GM18508 (cell line): ENCODE measurements around the gene VNN1.

Source experiments
- ATAC-seq: cut with Tn5 transposase; IDR thresholded peaks from one replicate; pipeline ENCODE4 v1.9.1; 2021; ENCODE audit warnings: moderate number of reproducible peaks; ENCODE audit not compliant: insufficient read depth, unreplicated experiment

The VNN1 gene, protein sequence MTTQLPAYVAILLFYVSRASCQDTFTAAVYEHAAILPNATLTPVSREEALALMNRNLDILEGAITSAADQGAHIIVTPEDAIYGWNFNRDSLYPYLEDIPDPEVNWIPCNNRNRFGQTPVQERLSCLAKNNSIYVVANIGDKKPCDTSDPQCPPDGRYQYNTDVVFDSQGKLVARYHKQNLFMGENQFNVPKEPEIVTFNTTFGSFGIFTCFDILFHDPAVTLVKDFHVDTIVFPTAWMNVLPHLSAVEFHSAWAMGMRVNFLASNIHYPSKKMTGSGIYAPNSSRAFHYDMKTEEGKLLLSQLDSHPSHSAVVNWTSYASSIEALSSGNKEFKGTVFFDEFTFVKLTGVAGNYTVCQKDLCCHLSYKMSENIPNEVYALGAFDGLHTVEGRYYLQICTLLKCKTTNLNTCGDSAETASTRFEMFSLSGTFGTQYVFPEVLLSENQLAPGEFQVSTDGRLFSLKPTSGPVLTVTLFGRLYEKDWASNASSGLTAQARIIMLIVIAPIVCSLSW

DNA sequence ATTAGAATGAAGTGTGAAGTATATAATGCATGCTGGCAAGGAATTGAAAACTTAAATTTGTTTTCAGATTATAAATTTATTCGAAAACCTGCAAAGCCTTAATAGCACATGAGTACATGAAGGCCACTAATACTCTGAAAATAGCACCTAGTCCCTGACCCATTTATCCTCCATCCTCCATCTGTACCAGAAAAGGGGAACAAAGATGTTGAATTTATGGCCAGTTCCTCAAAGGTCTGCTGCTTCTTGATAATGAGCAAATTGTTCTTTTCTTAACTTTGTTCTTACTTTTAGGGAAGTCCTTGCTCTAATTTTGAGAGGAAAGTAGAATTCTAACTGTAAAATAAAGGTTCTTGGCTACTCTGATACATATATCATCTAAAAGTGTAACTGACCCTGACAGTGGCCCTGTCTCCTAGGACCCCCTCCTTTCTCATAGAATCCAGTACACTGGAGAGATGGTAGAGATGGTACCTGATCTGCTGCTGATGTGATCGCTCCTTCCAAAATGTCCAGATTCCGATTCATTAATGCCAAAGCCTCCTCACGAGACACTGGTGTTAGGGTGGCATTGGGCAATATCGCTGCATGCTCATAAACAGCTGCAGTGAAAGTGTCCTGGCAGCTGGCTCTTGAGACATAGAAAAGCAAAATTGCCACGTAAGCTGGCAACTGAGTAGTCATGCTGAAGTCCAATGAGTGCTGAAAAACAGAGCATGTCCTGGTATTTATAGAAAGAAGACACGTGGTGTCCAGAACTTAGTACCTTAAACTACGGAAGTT, at the start of gene VNN1:
Gene VNN1, minus strand, starts transcription at position 704 of the 783 bp plus-strand sequence. Its CDS starts 20 bp downstream, at position 684.
- no peak for ATAC-seq

DNA sequence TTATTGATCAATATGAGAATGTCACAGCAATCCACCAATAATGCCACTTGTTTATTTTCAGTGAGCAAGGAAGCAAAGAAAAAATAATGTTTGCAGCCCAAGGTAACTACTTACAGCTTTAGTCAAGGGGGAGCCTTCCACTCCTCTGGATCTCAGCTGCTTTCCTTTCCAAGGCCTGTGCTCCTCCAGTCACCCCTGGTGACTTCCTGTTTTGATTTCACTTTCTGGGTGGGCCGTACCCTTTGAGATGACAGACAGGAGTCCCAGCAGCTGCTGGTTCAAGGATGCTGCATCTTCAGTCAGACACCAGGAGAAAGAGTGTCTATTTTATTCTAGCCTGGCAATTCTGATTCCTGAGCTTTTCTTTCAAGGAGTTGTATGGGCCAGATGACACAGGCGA, 49.4 kb upstream of the VNN1 start:
- peak; percentile 70 for ATAC-seq

DNA sequence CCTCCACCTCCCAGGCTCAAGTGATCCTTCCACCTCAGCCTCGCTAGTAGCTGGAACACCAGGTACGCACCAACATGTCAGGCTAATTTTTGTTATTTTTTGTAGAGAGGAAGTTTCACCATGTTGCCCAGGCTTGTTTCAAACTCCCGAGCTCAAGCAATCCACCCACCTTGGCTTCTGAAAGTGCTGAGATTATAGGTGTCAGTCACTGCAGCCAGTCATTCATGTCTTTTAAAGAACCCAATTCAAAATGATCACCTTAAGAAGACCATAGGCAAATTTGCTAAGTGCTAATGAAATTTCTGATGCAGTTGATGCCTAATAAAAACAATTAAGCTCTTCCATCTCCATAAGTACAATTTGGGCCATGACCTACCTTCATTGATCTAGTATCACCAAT, 46.4 kb upstream of the VNN1 start:
- no peak for ATAC-seq

DNA sequence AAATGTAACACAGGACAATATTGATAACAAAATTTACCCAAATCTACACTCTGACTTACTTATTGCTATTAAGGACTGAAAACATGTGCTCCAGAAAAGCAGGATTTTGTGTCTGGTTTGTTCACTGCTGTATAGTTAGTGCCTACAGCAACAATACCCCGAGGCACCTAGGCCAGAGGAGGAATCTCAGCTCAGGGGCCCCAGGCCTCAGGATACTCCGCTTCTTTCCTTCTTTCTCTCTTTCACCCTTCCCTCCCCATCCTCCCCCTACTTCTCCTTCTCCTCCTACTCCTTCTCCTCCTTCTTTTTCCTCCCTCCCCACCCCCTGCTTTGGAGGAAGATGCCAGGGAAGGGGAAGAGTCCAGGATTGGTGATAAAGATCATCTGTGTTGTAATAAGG, 44.8 kb upstream of the VNN1 start:
- no peak for ATAC-seq

DNA sequence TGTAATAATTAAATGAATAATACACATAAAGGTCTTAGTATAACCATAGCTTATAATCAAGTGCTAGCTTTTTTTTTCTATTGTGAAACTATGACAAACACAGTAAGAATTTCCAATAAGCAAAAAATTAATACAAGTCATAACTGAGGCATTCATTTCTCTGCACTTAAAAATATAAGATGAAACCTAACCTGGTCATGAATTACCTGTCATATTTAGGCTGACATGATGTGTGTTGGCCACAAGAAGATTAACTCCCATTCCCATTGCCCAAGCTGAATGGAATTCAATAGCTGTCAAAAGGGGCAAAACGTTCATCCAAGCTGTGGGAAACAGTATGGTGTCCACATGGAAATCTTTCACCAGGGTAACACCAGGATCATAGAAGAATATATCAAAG, 38.4 kb upstream of the VNN1 start:
- no peak for ATAC-seq

DNA sequence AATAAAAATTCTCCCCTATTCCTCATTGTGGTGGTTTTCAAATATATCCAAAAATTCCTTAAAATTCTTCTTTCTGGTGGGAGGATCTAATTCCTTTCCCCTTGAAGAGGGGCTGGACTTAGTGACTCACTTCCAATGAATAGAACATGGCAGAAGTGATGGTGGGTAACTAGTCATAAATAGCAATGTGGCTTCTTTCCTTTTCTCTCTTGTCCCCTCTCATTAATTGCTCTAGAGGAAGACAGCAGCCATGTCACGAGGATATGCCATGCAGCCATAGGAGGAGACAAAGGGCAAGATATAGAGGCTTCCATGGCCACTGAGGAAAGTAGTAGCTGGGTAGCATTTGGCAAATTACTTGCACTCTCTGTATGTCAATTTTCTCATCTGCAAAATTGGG, 38.0 kb upstream of the VNN1 start:
- ATAC-seq: no peak

DNA sequence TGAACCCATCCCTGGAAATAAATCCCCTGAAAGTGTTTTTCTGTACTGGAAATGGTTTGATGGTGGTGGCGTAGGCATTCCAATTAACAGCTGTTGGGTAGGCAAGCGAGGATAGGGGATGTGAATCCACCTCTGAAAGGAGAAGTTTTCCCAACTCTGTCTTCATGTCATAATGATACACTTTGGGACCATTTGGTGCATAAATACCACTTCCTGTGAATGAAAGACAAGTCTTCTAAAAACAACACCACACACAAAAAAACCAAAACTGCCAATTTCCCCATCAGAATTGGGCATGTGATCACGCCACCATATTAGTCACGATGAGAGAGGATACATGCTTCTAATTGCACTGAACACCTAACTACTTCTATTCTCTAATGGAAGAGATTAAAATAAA, 37.5 kb upstream of the VNN1 start:
- no peak for ATAC-seq

DNA sequence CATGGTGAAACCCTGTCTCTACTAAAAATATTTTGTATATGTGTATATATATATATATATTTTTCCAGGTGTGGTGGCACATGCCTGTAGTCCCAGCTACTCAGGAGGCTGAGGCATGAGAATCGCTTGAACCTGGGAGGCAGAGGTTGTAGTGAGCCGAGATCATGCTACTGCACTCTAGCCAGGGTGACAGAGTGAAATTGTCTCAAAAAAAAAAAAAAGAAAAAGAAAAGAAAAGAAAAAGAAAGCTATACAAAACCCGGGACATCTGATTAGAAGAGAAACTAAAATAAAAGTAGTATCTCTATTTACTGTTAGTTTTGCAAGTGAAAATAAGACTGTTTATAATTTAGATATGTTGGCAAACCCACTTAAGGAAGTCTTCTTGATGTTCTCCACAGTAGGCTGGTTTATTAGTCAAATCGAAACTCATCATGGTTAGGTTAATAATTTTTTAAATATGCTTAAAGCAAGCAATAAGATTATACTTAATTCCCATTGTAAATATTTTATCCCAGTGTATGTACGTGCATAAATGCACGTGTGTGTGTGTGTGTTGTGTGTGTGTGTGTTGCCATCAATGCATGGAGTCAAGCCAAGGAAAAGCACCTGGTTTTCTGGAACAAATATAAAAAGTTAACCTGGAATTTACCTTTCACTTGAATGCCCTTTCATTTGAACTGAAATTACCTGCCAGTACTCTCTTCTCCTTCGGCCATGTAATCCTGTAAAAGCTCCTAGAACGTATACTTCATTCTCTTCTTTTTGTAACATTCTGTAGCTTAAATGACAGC, 36.8 kb upstream of the VNN1 start:
- ATAC-seq: peak; percentile 83

DNA sequence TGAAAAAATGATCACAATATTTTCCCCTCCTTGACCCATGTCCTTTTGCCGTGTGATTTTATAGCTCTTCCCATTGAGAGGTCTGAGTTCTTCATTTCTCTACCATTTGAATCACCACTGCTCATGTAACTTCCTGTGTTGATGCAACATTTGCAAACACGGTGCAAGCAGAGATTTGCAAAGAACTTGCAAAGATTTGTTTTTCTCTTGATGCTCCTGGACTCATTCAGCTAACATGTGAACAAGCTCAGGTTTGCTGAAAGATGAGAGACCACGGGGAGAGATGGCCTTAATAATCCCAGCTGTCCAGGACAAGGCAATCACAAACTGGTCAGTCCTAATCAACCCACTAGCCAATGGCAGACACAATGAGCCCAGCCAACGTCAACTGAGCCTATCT, 35.3 kb upstream of the VNN1 start:
- ATAC-seq: no peak

DNA sequence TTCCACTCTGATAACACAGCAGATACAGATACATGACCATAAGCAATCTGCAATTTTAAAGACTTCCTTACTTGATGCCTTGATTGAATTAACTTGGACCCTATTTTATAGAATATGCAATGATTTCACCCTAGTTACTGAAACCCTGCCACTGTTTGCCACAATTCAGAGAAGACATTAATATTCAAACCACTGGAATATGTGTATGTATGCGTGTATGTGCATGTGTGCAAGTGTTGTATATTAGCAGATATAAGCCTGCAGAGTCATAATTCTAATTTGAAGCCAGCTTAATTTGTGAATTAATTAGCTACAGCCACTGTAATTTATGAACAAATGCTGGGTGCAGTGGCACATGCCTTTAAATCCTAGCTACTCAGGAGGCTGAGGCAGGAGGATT, 34.6 kb upstream of the VNN1 start:
- ATAC-seq: no peak

DNA sequence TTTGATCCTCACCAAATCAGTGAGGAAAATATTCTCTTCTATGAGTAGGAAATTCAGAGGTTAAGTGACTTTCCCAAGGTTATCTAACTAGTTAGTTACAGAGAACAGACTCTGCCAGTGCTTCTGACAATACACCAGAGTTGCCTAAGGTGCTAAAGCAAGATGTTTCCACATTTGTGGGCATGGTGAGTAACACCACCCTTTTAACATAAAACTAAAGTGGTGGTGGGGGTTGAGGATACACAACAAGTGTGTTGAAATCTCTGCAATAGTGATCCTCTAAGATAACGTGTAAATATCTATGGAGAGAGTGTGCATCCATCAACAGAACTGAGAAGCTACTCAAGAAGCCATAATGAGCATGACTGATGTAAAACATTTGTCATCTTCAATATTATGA, 32.2 kb upstream of the VNN1 start:
- ATAC-seq: no peak

DNA sequence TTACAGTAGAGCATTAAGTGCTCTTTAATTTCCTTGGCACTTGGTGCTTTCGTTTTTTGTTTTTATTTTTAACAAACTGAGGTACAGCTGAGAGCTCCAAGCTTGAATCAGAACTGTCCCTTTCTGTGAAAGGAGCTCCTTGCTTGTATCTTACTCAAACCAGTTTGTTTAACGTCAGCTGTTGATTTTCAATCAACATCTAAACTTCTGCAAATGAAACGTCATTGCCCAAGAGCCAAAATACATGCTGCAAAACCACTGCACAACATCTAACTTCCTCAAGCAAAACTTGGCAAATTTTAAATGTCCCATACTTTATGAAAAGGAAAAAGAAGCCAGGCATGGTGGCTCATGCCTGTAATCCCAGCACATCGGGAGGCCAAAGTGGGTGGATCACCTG, 28.6 kb upstream of the VNN1 start:
- ATAC-seq: no peak

DNA sequence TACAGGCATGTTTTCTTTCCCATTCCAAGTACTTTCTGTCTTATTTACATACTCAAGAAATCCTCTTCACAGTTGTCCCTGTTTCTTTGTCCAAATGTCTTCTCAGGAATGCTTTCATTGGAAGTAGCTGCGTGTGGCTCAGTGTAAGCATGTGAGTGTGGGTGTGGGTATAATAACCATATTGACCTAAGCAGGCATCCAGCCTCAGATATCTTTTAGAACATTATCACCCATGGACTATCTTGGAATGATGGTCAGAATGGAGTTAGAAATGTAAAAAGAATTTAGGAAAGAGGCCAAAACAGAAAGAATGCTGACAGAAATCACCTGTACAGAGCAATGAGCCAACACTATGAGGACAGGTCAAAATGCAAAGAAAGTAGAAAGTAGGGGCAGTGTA, 27.4 kb upstream of the VNN1 start:
- ATAC-seq: no peak

DNA sequence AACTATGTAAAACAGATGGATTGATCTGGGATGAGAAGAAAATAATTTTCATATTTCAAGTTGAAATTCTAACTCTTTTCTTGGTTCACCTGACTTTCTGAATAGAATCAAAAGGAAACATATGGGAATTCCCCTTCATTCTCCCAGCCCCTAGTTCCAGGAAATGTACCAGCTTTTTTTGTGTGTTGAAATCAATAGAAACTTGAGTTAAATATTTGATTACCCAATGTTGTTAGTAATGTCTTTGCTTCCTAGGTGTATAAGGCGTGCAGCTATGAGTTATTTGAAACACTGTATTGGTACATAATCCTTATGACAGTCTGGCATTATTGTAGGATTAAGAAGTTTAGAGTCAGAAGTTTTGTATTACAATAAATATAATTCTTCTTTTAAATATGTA, 22.4 kb upstream of the VNN1 start:
- no peak for ATAC-seq

DNA sequence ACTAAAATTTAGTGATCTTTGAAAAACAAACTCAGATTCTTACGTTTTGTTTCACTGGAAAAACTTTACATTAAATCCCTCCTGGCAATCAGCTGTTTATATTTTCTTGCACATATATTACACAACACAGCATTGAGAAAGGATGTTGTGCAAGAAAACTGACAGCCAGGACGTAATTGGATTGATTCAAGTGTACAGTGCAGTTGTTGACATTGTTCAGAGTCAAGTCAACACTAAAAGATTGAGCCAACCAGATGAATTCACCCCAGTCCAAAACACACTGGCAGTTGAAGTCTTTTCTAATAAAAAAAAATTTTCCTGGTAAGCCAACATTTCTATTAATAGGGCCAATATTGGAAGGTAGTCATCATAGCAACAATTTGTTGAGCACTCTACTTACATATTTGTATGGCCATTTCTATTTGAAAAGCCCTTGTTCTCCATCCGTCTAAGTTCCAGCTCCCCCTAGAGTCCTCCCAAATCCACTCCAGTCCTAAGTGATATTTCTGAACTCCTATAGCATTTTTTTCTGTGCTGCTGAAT, 20.9 kb upstream of the VNN1 start:
- ATAC-seq: no peak

DNA sequence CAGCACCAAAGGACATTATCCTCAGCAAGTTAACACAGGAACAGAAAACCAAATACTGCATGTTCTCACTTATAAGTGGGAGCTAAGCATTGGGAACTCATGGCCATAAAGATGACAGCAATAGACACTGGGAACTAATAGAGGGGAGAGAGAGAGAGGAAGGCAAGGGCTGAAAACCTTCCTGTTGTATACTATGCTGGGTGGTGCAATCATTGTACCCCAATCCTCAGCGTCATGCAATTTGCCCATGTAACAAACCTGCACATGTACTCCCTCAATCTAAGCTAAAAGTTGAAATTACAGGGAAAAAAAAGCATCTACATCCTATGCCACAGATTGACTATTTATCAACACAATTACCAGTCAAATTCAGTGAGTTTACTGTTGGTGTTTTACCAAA, 20.0 kb upstream of the VNN1 start:
- ATAC-seq: no peak

DNA sequence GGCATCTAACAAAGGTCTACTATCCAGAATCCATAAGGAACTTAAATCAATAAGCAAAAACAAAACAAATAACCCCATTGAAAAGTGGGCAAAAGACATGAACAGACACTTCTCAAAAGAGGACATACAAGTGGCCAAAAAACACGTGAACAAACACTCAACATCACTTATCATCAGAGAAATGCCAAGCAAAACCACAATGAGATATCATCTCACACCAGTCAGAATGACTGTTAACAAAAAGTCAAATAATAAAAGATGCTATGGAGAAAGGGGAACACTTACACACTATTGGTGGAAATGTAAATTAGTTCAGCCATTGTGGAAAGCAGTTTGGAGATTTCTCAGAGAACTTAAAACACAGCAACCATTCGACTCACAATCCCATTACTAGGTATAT, 19.4 kb upstream of the VNN1 start:
- no peak for ATAC-seq

DNA sequence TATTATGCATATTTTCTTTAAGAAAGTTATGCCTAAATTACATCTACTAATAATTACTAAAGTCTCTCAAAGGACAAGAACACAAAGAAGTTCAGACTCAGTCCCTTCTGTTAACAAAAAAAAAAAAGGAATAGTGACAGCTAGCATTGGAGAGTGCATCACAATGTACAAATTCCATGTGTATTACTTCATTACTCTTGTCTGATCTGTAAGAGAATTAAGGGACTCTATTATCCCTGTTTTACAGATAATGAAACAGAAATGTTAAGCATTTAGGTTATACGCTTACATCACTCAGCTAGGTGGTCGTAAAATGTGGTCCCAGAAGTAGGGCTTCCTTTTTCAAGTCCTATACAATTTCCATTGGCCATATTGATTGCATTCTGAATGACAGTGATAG, 17.2 kb upstream of the VNN1 start:
- no peak for ATAC-seq

DNA sequence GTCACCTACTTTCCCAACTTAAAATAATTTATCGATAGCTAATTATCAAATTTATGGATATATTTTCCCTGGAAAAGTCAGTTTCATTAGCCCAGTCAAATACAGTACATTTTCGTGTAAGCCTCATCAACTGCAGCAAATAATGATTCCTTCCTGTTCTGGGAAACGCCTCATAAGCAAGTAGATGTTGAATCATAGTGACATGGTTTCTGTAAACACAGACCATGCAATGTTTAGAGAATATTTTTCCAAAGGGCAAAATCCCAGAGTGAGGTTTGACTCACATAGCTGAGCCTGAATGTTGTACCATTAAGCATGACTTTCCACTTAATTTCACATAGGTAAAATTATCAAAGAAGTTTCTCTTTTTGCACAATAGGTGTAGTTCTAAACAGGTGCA, 16.7 kb upstream of the VNN1 start:
- no peak for ATAC-seq

DNA sequence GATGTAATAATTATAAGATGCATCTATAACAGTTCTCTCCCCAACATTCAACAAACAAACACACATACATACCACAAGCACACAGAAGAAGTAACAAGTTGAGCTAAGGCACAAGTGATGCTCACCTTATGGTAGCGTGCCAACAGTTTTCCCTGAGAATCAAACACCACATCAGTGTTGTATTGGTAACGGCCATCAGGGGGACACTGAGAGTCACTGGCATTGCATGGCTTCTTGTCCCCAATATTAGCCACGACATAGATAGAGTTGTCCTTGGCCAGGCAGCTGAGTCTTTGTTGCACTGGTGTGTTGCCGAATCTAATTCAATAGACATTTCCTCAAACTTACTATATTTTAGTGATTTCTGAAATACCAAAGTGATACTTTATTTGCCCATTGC, 14.8 kb upstream of the VNN1 start:
- ATAC-seq: no peak

DNA sequence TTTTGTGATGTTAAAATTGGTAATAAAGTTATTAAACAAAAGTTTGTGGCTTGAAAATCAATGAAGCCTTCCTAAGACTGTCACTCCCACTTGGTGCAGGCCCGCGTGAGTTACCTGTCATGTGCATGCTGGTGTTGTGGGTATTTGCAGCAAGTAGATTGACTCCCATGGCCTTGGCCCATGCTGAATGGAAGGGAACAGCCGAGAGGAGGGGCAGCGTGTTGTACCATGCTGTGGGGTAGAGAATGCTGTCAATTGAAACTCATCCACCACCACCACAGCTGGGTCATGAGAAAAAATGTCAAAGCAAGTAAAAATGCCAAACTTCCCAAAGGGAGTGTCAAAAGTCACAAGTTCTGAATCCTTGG, 12.7 kb upstream of the VNN1 start:
- no peak for ATAC-seq
